GM21447 (cell line): ENCODE data around the gene DUSP22.

Experiments used
- ATAC-seq: cut with Tn5 transposase; IDR thresholded peaks from one replicate; pipeline ENCODE4 v1.9.1; 2021; ENCODE audit not compliant: unreplicated experiment

Gene DUSP22

GRCh38 chr6:308768-309167 lies 16.5 kb downstream of the DUSP22 start:
- ATAC-seq, result no peak

GRCh38 chr6:309947-310346 lies 17.7 kb downstream of the DUSP22 start:
- ATAC-seq, result no peak

- ATAC-seq, result no peak
Measured at GRCh38 chr6:310671-311070, 18.4 kb downstream of the DUSP22 start.

- ATAC-seq, result no peak
Measured at GRCh38 chr6:311679-312220, 19.5 kb downstream of the DUSP22 start.

- no peak for ATAC-seq
Measured at GRCh38 chr6:313087-313486, 20.8 kb downstream of the DUSP22 start.

GRCh38 chr6:313917-314316 lies 21.6 kb downstream of the DUSP22 start:
- no peak for ATAC-seq

GRCh38 chr6:314377-314776 lies 22.1 kb downstream of the DUSP22 start:
- ATAC-seq, result no peak

GRCh38 chr6:315226-315625 lies 22.9 kb downstream of the DUSP22 start:
- ATAC-seq, result no peak

GRCh38 chr6:315921-316752 lies 23.9 kb downstream of the DUSP22 start:
- no peak for ATAC-seq

- ATAC-seq, result no peak
Measured at GRCh38 chr6:316753-317038, 24.4 kb downstream of the DUSP22 start.

GRCh38 chr6:317060-317447 lies 24.8 kb downstream of the DUSP22 start:
- ATAC-seq, result no peak

- ATAC-seq, result peak; percentile 29
Measured at GRCh38 chr6:317448-318144, 25.3 kb downstream of the DUSP22 start.

GRCh38 chr6:318243-318890 lies 26.1 kb downstream of the DUSP22 start:
- ATAC-seq, result no peak

- peak; percentile 38 for ATAC-seq
Measured at GRCh38 chr6:319177-320131, 27.2 kb downstream of the DUSP22 start.

GRCh38 chr6:320351-321157 lies 28.3 kb downstream of the DUSP22 start:
- no peak for ATAC-seq

GRCh38 chr6:321158-321438 lies 28.8 kb downstream of the DUSP22 start:
- no peak for ATAC-seq

GRCh38 chr6:321536-322258 lies 29.4 kb downstream of the DUSP22 start:
- ATAC-seq, result no peak

- no peak for ATAC-seq
Measured at GRCh38 chr6:322259-322930, 30.1 kb downstream of the DUSP22 start.
